ENCODE data around the gene GUCD1. TPM values are rescaled to one million over a fixed set of nuclear protein-coding genes. Genes with fewer than 3 reads are reported as not detected.

GUCD1 gene
- total and polyA plus RNA-seq, 10 of the 15 experiments (the other 5 are each of a cell fraction or from before 2014, with no cell fraction given), result 56.0 to 177 (median 88.2) TPM

GRCh38 chr22:24516301-24516737 lies 38.6 kb downstream of the GUCD1 start:
- Histone ChIP-seq H3K4me2 (ENCODE audit: control insufficient read depth, insufficient read depth) (peak overlapping the region; percentile 50; the same call in 1 of the 2 replicates), H3K27ac (ENCODE audit: control insufficient read depth, insufficient read depth) (no peak overlapping the region; the same call in 1 of the 2 replicates), H4K20me1 (ENCODE audit: control insufficient read depth, insufficient read depth) (no peaks in the 10 kb centered on the region), H3K79me2 (ENCODE audit: control insufficient read depth, insufficient read depth, low read length) (no peaks in the 10 kb centered on the region), H3K9me3 (replicated peaks; ENCODE audit: control insufficient read depth, insufficient read depth, low read length) (no peaks in the 10 kb centered on the region), H3K9ac (ENCODE audit: control insufficient read depth, insufficient read depth, low read length) (no peak overlapping the region), H3K36me3 (ENCODE audit: control insufficient read depth in 2 of 2, insufficient read depth in 2 of 2, low read length in 1 of 2) (no peaks in the 10 kb centered on the region), H3K4me1 (ENCODE audit: control insufficient read depth, insufficient read depth, low read length) (peaks cover 41% of the 10 kb centered on the region), H2AFZ (ENCODE audit: control insufficient read depth, low read depth, low read length) (peak overlapping the region; percentile 48; the same call in 1 of the 2 replicates), H3K27me3 (replicated peaks in 1 of 2; ENCODE audit: control insufficient read depth in 2 of 2, insufficient read depth in 2 of 2, low read length in 1 of 2) (no peaks in the 10 kb centered on the region), H3K4me3 (no peak overlapping the region)
- CTCF ChIA-PET, result interaction anchor here (0.5 to 5.8 kb wide), 7 partner anchors 9 to 243 kb away, joined by 3 to 39 read pairs (median 4); no protein-coding TSS in a partner anchor
- TF ChIP-seq IKZF1 (conservative IDR thresholded peaks at IDR 0.05) (peak; percentile 23; the same call in 1 of the 2 replicates), EED (IDR thresholded peaks at IDR 0.05; ENCODE audit: low read depth) (peak; percentile 60), EGR1 (IDR thresholded peaks at IDR 0.05; ENCODE audit: borderline replicate concordance in 1 of 2, low read depth in 2 of 2, low read length in 2 of 2) (no peak)
- in situ Hi-C loops (cut with MboI) (loop anchor here (5.0 kb wide), 1 partner anchor 84 kb away; no protein-coding TSS in a partner anchor), intact Hi-C loops (cut with micrococcal nuclease; ENCODE audit: unreplicated experiment) (no loop called here)
- POLR2A ChIA-PET, result interaction anchor here (0.6 to 3.3 kb wide), 5 partner anchors 10 to 82 kb away, joined by 3 to 28 read pairs (median 16); no protein-coding TSS in a partner anchor
- DNase-seq (ENCODE audit: low read depth, low spot score), result no peak
- ATAC-seq, result peak; percentile 66
- no TSS peak for BruUV-seq (replicated peaks)
- RAD21 ChIA-PET (ENCODE audit: unreplicated experiment), result interaction anchor here (1.2 to 3.3 kb wide), 3 partner anchors 9 to 81 kb away, joined by 5 to 42 read pairs (median 9); no protein-coding TSS in a partner anchor
- SMC1A ChIA-PET (ENCODE audit: uncharacterized antibody, unreplicated experiment), result interaction anchor here (0.5 to 2.8 kb wide), 8 partner anchors 10 to 88 kb away, joined by 3 to 19 read pairs (median 6); partner anchors contain the start of gene ADORA2A
- 0% methylated on average over 3 of the region's 3 CpGs for WGBS (ENCODE audit: insufficient coverage, insufficient replicate concordance, low lambda C conversion rate, missing lambda C conversion rate)
- FAIRE-seq, result peak; percentile 74

- Histone ChIP-seq H2AFZ (ENCODE audit: control insufficient read depth, low read depth, low read length) (peak overlapping the region; percentile 15), H3K9ac (ENCODE audit: control insufficient read depth, insufficient read depth, low read length) (peak overlapping the region; percentile 15; the same call in 1 of the 2 replicates), H3K36me3 (ENCODE audit: control insufficient read depth in 2 of 2, insufficient read depth in 2 of 2, low read length in 1 of 2) (no peaks in the 10 kb centered on the region), H3K27me3 (replicated peaks in 1 of 2; ENCODE audit: control insufficient read depth in 2 of 2, insufficient read depth in 2 of 2, low read length in 1 of 2) (no peaks in the 10 kb centered on the region), H3K79me2 (ENCODE audit: control insufficient read depth, insufficient read depth, low read length) (no peaks in the 10 kb centered on the region), H3K4me2 (ENCODE audit: control insufficient read depth, insufficient read depth) (peak overlapping the region; percentile 69), H3K4me1 (ENCODE audit: control insufficient read depth, insufficient read depth, low read length) (peaks cover 51% of the 10 kb centered on the region), H4K20me1 (ENCODE audit: control insufficient read depth, insufficient read depth) (no peaks in the 10 kb centered on the region), H3K4me3 (no peak overlapping the region), H3K27ac (ENCODE audit: control insufficient read depth, insufficient read depth) (peak overlapping the region; percentile 57), H3K9me3 (replicated peaks; ENCODE audit: control insufficient read depth, insufficient read depth, low read length) (no peaks in the 10 kb centered on the region)
- ATAC-seq (no peak), FAIRE-seq (no peak), DNase-seq (ENCODE audit: low read depth, low spot score) (no peak)
- intact Hi-C loops (cut with micrococcal nuclease; ENCODE audit: unreplicated experiment), result no loop called here
- CTCF ChIA-PET, result interaction anchor here (0.6 to 5.8 kb wide), 10 partner anchors 8 to 1989 kb away, joined by 3 to 39 read pairs (median 3); no protein-coding TSS in a partner anchor
- 39% methylated on average over 8 of the region's 8 CpGs for WGBS (ENCODE audit: insufficient coverage, insufficient replicate concordance, low lambda C conversion rate, missing lambda C conversion rate)
- RAD21 ChIA-PET (ENCODE audit: unreplicated experiment), result interaction anchor here (1.0 to 3.3 kb wide), 9 partner anchors 7 to 116 kb away, joined by 3 to 42 read pairs (median 4); no protein-coding TSS in a partner anchor
- SMC1A ChIA-PET (ENCODE audit: uncharacterized antibody, unreplicated experiment), result interaction anchor here (1.0 to 2.8 kb wide), 6 partner anchors 9 to 112 kb away, joined by 3 to 19 read pairs (median 8); partner anchors contain the start of gene ADORA2A
- in situ Hi-C loops (cut with MboI), result loop anchor here (5.0 kb wide), 1 partner anchor 83 kb away; no protein-coding TSS in a partner anchor
- no TSS peak for BruUV-seq (replicated peaks)
- POLR2A ChIA-PET, result interaction anchor here (1.2 to 3.3 kb wide), 5 partner anchors 9 to 87 kb away, joined by 3 to 28 read pairs (median 16); partner anchors contain the start of gene ADORA2A
- TF ChIP-seq POU2F2 (IDR thresholded peaks at IDR 0.05; ENCODE audit: borderline replicate concordance, low read depth, low read length) (0 out of 3 replicates have a peak, but pooled peaks have one; percentile 24), POLR2AphosphoS5 (IDR thresholded peaks at IDR 0.05; ENCODE audit: low read length) (0 out of 2 replicates have a peak, but pooled peaks have one; percentile 2), SIX5 (IDR thresholded peaks at IDR 0.05; ENCODE audit: low read depth, low read length, severe bottlenecking) (no peak), MLLT1 (IDR thresholded peaks at IDR 0.05) (peak; percentile 37; the same call in 1 of the 2 replicates), NBN (IDR thresholded peaks at IDR 0.05) (0 out of 2 replicates have a peak, but pooled peaks have one; percentile 25), SMARCA5 (IDR thresholded peaks at IDR 0.05) (peak; percentile 40; the same call in 1 of the 2 replicates), EGR1 (IDR thresholded peaks at IDR 0.05; ENCODE audit: borderline replicate concordance in 1 of 2, low read depth in 2 of 2, low read length in 2 of 2) (no peak)
Observed at GRCh38 chr22:24515027-24515338, 40.0 kb downstream of the GUCD1 start.

Measured in GM12878 (cell line).